Anterior cingulate cortex (tissue), 58 donors: ENCODE results near the gene C10orf88.
"Not testable (repeated sequence)": the region's sequence is repeated elsewhere in the genome, so short reads cannot be mapped to it uniquely, and the experiment has no call there.

ENCODE experiments used
- DNase-seq, 58 donors: peaks; one replicate each; lab custom pipeline; 2025; lab: John Stamatoyannopoulos, UW

The C10orf88 gene

DNA sequence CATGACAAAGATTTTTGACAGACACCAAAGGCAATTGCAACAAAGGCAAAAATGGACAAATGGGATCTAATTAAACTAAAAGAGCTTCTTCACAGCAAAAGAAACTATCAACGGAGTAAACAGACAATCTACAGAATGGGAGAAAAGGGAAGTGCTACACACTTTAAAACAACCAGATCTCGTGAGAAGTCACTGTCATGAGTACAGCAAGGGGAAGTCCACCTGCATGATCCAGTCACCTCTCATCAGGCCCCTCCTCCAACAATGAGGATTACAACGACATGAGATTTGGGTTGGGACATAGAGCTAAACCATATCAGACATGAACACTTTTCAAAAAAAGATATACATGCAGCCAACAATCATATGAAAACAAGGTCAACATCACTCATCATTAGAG, 14.7 kb upstream of the C10orf88 start:
- DNase-seq: no peak

DNA sequence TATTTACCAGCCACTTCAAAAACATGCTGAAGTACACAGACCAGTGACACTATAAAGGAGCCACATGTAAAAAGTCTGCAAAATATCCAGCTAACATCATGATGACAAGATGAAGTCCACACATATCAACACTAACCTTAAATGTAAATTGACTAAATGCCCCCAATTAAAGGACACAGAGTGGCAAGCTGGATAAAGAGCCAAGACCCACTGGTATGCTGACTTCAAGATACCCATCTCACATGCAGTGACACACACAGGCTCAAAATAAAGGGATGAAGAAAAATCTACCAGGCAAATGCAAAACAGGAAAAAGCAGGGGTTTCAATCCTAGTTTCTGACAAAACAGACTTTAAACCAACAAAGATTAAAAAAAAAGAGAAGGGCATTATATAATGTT, 12.9 kb upstream of the C10orf88 start:
- DNase-seq: no peak

DNA sequence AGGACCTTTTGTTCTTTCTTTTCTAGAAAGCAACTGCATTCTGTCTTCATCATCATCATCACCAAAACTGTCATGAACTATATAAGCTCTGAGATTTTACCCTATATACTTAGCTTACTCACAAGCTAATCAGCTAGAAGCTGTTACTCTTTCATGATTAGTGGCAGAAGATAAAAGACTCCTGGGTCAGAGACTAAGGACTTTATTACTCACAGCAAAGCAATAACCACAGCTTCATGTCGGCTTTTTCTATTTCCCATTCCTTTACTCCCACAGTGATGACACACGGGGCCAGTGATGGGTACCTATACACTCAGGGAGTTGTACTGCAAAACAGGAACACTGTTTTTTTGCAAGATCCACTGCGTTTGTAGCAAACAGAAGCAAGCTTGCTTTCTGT, 8.4 kb upstream of the C10orf88 start:
- DNase-seq: no peak

DNA sequence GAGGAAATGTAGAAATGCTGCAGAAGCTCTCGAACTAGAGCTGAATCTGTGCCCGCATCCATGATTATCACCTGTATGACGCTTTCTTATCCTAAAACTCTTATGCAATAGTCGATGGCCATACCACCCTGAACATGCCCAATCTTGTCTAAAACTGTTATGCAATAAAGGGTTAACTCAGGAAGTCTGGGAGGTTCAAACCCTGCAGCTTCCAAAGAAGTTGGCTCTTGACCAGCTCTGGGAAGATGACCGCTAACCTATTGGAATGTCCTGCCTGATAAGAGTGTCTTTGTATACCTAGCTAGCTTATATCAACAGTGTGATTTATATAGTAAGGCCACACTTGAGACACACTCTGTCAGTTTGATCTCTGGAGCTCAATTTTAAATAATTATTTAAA, 3.4 kb upstream of the C10orf88 start:
- DNase-seq: no peak

DNA sequence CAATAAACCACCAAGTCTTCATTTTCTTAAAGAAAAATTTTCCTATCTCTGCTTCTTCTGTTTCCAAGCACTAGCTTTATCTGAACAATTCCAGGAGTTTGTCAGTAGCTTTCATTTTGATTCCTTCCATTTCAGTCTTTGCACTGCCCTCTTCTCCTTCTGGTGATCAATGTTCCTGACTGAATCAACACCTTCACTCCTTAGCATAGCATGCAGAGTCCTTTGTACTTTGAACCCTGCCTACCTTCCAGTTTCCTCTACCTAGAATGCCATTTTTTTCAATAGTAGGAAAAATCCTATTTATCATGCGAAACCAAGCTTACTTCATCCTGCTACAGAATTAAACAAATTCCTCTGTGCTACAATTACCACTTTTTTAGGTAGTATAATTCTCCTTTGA, 1.9 kb upstream of the C10orf88 start:
- DNase-seq: no peak

DNA sequence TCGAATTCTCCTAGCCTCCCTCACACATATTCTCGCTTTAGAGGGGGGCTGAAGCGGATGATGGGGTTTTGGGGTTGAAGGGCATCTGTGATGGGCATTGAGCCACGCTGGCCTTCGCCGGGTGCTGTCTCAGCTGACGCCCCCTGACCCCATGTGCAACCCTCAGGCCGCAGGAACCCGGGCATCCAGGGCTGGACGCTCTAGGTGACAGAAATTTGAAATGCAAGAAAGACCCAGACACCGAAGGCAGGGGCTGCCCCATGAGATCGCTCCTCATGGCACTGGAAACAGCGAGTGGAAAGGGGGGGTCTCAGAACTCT, 664 bp upstream of the C10orf88 start:
- peak in 1 of 58 donors; percentile 40 for DNase-seq

DNA sequence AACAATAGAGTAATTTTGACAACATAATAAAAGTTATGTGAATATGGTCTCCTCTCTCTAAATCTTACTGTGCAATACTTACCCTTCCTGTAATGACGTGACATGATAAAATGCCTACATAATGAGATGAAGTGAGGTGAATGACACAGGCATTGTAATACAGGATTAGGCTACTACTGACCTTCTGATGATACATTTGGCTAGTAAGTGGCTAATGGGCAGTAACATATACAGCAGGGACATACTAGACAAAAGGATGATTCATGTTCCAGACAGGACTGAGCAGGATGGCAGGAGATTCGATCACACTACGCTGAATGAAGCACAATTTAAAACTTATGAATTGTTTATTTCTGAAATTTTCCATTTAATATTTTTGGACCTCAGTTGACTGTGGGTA, 4.7 kb downstream of the C10orf88 start:
- no peak for DNase-seq

DNA sequence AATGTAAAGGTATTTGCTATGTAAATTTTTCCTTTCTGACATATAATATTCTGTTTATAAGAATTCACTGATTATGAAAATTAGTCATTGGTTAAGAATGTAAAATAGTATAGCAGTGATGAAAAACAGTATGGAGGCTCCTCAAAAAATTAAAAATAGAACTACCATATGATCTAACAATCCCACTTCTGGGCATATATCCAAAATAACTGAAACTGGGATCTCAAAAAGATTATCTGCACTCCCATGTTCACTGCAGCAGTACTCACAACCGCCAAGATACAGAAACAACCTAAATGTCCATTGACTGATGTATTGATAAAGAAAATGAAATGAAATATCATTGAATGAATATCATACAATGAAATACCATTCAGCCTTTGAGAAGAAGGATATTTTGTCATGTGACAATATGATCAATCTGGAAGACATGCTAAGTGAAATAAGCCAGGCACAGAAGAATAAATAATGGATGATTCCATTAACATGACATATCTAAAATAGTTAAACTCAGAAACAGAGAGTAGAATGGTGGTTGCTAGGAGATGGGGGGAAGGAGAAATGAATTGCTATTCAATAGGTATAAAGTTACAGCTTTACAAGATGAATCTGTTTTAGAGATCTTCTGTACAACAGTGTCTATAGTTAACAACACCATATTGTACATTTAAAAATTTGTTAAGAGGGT, 14.0 kb downstream of the C10orf88 start:
- no peak for DNase-seq

DNA sequence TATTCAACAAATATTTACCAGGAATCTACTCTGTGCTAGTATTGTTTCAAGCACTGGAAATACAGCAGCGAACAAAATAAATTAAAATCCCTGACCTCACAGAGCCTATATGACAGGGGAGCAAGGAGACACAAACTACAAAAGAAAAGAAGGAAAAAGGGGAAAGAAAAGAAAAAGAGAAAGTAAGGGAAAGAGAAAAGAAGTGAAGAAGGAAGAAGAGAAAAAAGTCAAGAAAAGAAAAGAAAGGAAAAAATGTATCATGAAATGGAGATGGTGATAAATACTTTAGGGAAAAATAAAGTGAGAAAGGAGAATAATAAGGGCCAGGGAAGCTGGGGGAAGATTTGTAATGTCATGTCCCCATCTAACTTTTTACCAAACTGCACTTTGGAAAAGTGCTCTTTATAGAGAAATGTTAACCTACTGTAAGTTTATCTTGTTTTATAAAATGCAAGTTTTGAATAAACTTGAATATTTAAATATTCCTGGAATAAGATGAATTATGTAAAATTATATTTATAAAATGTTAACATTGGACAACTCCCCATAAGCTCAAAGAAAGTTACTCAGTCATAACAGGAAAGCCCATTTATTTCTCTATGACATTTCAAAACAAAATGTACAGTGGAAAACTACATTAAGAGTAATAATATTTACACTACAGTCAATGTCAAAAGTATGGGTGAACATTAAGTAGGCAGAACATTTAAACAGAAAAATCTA, 14.7 kb downstream of the C10orf88 start:
- DNase-seq: no peak

DNA sequence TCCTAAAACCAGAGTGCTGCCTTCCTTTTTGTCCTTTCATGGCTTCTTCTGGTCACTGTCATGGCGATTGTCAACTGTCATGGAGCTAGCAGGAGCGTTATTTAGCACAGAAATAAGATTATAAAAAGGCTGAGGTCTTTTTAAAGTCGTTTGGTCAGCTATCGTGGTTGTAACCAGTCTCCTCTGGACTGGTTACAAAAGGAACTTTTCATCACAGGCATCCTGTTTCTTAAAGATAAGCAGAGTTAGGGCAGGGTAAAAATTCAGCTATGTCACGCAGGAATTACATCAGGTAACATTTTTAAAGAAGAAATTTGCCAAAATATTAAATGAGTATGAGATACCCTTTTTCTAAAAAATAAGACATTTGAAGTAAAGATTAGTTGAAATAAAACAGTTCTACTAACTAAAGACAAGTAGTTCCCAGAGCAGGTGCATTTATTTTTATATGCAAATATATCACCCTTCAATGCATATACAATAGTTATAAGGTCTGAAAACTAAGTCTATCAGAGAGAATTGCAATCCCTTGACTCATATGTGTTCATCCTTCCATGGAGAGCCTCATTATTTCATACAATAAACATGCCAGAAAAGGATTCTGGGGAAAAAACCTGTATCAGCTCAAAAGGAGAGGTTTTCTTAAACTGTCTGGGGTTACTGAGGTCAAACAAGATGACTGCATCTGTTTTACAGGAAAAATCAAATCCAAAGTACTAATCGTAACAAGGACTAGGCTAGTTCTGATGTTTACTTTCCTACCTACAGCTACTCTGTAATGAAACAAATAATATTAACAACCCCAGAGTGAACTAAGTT, 22.7 kb downstream of the C10orf88 start:
- no peak for DNase-seq

DNA sequence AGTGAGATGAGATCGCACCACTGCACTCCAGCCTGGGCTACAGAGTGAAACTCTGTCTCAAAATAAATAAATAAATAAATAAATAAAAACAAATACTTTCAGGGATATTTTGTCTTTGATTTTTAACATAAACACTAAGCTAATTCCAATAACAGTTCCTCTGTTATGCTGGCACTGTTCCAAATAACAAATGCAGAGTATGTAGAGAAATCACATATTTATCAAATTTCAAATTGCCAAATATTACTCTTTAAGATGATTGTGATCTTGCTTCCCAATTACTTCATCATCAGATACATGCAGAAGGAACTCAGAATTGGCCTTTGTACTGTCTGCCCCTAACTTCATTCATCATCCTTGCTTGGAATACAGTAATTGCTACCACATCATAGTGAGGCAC, 23.9 kb downstream of the C10orf88 start:
- no peak for DNase-seq

DNA sequence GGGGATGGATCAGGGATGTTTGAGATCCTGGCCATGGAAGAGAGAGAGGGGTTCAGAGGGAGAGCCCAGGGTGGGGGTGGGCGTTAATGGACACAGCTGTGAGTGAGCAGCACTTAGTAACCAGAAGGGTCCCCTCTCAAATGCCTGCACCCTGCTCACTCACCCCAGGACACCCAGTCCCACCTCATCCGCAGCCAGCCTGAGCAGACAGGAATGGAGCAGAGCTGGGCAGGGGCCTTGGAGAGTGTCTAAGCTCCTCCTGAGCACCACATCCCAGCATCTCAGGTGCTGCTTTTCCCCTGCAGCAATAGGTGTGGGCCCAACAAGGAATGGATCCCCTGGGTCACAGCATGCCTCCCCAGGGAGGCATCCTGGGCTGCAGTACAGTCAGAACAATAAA, 38.3 kb downstream of the C10orf88 start:
- DNase-seq: no peak

DNA sequence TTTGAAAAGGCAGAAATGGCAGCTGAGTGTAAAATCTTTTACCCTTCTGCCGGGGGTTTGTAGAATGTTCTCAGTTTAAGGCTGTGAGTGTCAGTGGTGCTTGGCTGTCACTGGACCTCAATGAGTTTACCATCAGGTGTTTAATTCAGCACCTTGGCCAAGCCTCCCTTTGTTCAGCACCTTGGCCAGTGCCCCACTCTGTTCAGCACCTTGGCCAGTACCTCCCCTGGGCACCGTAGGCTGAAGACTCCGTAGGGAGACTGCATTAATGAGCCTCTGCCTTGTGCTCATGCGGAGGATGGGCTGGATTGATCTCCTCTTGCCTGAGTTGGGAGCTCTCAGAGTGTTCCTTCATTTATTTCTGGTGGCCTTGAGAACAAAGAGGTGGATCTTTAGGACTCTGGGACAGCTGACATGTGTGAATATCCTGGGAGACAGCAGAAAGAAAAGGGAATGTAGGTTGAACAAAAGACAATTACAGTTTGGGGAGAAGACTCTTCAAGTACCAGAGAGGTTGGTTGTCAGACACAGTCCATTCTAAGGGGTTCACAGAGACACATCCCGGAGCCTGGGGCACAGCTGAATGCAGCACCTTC, 42.0 kb downstream of the C10orf88 start:
- DNase-seq: peak in 3 of 58 donors; percentile 2 to 6 (median 2)

DNA sequence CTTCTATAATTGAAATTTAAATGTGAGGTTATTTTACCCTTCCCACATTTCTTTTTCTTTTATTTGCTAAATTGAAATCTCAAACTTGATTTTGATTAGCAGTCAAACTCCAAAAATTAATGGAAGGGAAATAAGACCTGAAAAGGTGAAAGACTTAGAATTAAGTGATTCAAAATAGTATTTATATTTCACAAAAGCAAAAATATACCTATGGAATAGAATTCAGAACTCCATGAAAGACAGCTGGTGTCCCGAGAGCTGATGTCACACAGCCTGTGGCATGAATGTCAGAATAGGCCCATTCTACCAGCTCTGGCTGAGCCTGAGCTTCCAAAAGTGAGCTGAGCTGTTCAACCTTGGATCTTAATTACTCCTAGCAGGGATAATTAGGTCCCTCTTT, 43.7 kb downstream of the C10orf88 start, which contains the start of gene FAM24A:
Gene FAM24A (plus strand): TSS at position 301 of the 400 bp plus-strand sequence. CDS start 1,025 bp downstream, outside the sequence.
- no peak for DNase-seq

DNA sequence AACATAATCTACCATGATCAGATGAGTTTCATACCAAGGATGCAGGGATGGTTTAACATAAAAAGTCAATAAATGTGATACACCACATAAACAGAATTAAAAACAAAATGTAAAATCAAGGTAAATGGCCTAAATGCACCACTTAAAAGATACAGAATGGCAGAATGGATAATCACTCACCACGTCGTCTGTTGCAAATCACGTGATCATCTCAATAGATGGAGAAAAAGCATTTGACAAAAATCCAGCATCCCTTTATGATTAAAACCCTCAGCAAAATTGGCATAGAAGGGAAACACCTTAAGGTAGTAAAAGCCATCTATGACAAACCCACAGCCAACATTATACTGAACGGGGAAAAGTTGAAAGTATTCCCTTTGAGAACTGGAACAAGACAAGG, 50.2 kb downstream of the C10orf88 start:
- not testable (repeated sequence) for DNase-seq

DNA sequence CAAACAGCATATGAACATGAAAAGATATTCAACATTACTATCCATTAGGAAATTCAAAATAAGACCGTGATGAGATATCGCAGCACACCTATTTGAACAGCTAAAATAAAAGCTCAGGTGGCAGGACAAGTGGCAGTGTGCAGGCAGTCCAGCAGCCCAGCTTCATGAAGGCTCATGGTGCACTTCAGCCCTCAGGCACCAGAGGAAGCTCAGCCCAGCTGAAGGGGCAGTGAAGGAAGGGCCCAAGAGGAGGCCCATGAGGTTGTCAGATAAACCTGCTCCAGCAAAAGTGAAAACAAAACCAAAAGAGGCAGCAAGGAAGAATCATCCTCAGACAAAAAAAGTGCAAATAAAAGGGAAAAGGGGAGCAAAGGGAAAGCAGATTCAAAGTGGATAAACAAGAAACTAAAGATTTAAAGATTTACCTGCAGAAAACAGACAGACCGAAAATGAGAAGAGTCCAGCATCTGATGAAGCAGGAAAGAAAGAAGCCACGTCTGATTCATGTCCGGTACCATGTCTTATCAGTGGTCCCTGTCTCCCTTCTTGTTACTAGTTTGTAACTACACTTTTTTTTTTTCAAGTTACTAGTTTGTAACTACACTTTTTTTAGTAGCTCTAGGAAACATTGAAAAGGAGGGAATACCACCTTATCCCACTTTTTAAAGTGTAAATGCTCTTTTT, 59.6 kb downstream of the C10orf88 start:
- no peak for DNase-seq

DNA sequence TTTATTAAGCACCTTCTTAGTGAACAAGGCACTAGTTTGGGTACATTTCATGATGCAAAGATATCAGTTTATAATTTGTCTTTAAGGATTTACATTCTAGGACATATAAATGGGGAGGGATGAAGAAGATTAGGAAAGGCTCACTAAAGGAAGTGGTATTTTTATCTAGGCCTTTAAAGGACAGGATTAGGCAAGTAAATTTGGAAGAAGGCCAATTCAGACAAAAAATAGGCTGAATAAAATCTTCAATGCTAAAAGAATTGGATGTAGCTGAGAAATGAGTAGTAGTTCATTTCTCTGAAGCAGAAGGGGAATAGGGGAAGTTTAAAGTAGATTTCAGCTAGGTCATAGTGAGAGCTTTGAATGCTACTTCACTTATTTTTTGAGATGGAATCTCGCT, 69.9 kb downstream of the C10orf88 start:
- no peak for DNase-seq

DNA sequence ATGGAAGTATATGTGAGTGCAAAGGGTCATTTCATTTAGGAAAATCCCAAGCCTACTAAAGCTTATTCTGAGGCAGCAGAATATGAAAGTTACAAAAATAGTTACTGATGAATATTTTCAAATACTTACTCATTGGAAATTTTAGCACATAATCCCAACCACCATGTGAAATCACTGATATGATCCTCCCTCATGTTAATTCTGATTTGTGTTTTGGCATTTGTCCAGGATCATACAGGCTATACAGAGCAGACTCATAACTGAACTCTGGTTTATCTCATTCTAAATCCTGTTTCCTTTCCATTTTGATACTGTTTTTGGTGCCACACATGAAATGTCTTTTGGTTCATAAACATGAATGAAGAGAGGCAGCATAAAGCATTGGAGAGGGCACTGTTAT, 71.3 kb downstream of the C10orf88 start:
- DNase-seq: no peak
